RCC 7860 (cell line): ENCODE data around the gene MSTN.
"Not testable (repeated sequence)": the region's sequence is repeated elsewhere in the genome, so short reads cannot be mapped to it uniquely, and the experiment has no call there.

Experiments used
- DNase-seq: peaks from one replicate; pipeline ENCODE4 v3.0.0-alpha.2; 2015; ENCODE audit warnings: low spot score
- FAIRE-seq: peaks from 2 replicates; lab custom pipeline; 2012; peaks lifted over from hg19 to GRCh38; lab: Jason Lieb, UNC

The MSTN gene

GRCh38 chr2:190068764-190069163 is 6.2 kb upstream of the MSTN start:
- DNase-seq: no peak
- no peak for FAIRE-seq

DNA sequence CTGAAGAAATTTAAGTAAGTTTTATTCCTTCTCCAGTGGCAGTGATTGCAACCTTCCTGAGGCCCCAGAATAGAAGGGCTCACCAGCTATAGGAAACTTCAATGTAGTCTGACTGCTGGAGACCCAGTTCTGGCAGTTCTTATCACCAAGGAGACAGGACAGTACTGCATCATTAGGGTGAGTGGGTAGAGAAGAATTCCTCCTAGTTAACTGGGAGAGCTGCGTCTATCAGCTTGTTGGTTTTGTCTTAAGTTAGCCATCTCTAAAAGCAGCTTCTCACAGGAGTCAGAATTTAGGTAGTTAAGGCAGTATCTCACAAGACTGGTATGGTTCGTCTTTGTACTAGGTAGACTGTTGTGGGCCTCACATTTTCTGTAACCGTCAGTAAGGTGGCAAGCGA is 3.3 kb upstream of the MSTN start:
- FAIRE-seq (no peak), DNase-seq (no peak)

GRCh38 chr2:190063624-190064023 is 1.1 kb upstream of the MSTN start:
- FAIRE-seq (no peak), DNase-seq (no peak)

- no peak for FAIRE-seq
- DNase-seq: no peak
Observed at GRCh38 chr2:190062053-190062452, 476 bp downstream of the MSTN start.

- FAIRE-seq: no peak
- no peak for DNase-seq
Observed at GRCh38 chr2:190060626-190061025, 1.9 kb downstream of the MSTN start.

DNA sequence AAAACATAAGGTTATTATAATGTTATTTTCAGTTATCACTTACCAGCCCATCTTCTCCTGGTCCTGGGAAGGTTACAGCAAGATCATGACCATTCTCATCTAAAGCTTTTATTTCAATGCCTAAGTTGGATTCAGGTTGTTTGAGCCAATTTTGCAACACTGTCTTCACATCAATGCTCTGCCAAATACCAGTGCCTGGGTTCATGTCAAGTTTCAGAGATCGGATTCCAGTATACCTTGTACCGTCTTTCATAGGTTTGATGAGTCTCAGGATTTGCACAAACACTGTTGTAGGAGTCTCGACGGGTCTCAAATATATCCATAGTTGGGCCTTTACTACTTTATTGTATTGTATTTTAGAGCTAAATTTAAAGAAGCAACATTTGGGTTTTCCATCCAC is 2.5 kb downstream of the MSTN start:
- DNase-seq: no peak
- no peak for FAIRE-seq

GRCh38 chr2:190053426-190053825 is 9.1 kb downstream of the MSTN start:
- FAIRE-seq: peak; percentile 49
- no peak for DNase-seq

GRCh38 chr2:190052307-190052706 is 10.2 kb downstream of the MSTN start:
- FAIRE-seq (no peak), DNase-seq (no peak)

DNA sequence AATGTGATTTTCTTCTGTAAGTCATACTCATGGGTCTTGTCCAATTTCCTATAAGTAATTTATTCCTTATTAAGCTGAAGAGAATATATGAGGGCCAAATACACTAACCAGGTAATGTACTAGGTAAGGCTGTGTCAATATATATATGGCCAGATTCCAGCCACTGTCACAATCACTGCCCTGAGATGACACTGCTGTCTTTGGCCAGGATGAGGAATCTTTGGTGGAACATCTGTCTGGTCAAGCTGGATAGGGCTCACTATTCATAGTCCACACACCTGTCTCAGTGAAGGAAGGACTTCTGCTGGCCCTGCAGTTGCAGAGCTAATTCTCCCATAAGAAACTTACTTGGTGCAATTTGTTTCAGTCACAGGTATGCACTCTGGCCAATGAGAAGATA is 11.3 kb downstream of the MSTN start:
- no peak for FAIRE-seq
- DNase-seq: no peak

- FAIRE-seq (no peak), DNase-seq (no peak)
Observed at GRCh38 chr2:190050001-190050400, 12.5 kb downstream of the MSTN start.

- FAIRE-seq (no peak), DNase-seq (no peak)
Observed at GRCh38 chr2:190044866-190045265, 17.7 kb downstream of the MSTN start.

GRCh38 chr2:190043441-190043840 is 19.1 kb downstream of the MSTN start:
- FAIRE-seq (no peak), DNase-seq (no peak)

- DNase-seq (no peak), FAIRE-seq (no peak)
Observed at GRCh38 chr2:190036071-190036470, 26.5 kb downstream of the MSTN start.

DNA sequence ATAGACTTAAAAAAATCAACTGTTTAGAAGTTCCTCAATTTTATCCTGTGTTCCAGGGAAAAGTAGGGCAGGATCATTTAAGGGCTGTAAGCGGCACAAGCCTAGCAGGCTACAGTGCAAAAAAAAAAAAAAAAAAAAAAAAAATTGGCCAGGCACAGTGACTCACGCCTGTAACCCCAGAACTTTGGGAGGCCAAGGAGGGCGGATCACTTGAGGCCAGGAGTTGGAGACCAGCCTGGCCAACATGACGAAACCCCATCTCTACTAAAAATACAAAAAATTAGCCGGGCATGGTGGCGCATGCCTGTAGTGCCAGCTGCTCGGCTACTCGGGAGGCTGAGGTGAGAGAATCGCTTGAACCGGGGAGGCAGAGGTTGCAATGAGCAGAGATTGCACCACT is 28.1 kb downstream of the MSTN start:
- DNase-seq, FAIRE-seq: not testable (repeated sequence)

- FAIRE-seq (no peak), DNase-seq (no peak)
Observed at GRCh38 chr2:190031969-190032618, 30.4 kb downstream of the MSTN start.

GRCh38 chr2:190023860-190024259 is 38.7 kb downstream of the MSTN start:
- DNase-seq: peak; percentile 23
- peak; percentile 64 for FAIRE-seq

- no peak for FAIRE-seq
- DNase-seq: no peak
Observed at GRCh38 chr2:190020720-190021119, 41.8 kb downstream of the MSTN start.

GRCh38 chr2:190017837-190018236 is 44.7 kb downstream of the MSTN start:
- no peak for FAIRE-seq
- no peak for DNase-seq

GRCh38 chr2:190015969-190016368 is 46.6 kb downstream of the MSTN start:
- not testable (repeated sequence) for FAIRE-seq, DNase-seq
